CD4-positive, alpha-beta T cell treated with Interleukin-15 for 1 hour (primary cell): ENCODE measurements around the gene UXT.
"Not testable (repeated sequence)": the region's sequence is repeated elsewhere in the genome, so short reads cannot be mapped to it uniquely, and the experiment has no call there.

Experiments used
- DNase-seq: peaks from one replicate; pipeline ENCODE4 v3.0.0-alpha.2; 2020

The UXT gene

GRCh38 chrX:47612418-47612817 is 46.6 kb downstream of the UXT start:
- DNase-seq, result no peak

- no peak for DNase-seq
These were observed 47.1 kb downstream of the UXT start for GRCh38 chrX:47611926-47612325.

GRCh38 chrX:47611489-47611888 is 47.5 kb downstream of the UXT start:
- no peak for DNase-seq

GRCh38 chrX:47610511-47610910 is 48.5 kb downstream of the UXT start:
- DNase-seq, result no peak

GRCh38 chrX:47608130-47608810 is 50.7 kb downstream of the UXT start:
- no peak for DNase-seq

GRCh38 chrX:47607091-47607490 is 51.9 kb downstream of the UXT start:
- no peak for DNase-seq

- DNase-seq, result no peak
These were observed 54.0 kb downstream of the UXT start for GRCh38 chrX:47605024-47605423.

- DNase-seq, result not testable (repeated sequence)
These were observed 55.9 kb downstream of the UXT start for GRCh38 chrX:47603125-47603524.
